GM23338 (cell line): ENCODE results near the gene ABCB6. TPM values are rescaled to one million over a fixed set of nuclear protein-coding genes. Genes with fewer than 3 reads are reported as not detected.

Experiments used
- ATAC-seq: fragments of 200-7000 bp; cut with Tn5 transposase; 3 replicates; pipeline ENCODE4 v1.9.1; 2020
- DNase-seq: peaks from one replicate; pipeline ENCODE4 v3.0.0-alpha.2; 2015; ENCODE audit warnings: low spot score
- H2AFZ ChIP-seq: fragments of 200-600 bp; sonication (generic); 2 replicates; pipeline ENCODE4 v1.8.0; 2016; ENCODE audit warnings: antibody characterized with exemption, mild to moderate bottlenecking, moderate library complexity
- H3F3A ChIP-seq: fragments of 200-600 bp; sonication (generic); replicated peaks from 2 replicates; pipeline ENCODE4 v1.8.0; 2017; ENCODE audit warnings: antibody characterized with exemption, mixed run types, low read depth
- H3K27ac ChIP-seq: fragments of 200-600 bp; sonication (generic); 2 replicates; pipeline ENCODE4 v1.6.1; 2016; ENCODE audit warnings: low read depth
- H3K27me3 ChIP-seq: fragments of 200-600 bp; sonication (generic); 2 replicates; pipeline ENCODE4 v1.8.0; 2016; ENCODE audit warnings: mild to moderate bottlenecking, mixed run types, moderate library complexity; ENCODE audit not compliant: insufficient read depth
- H3K36me3 ChIP-seq: fragments of 200-600 bp; sonication (generic); 2 replicates; pipeline ENCODE4 v1.8.0; 2016; ENCODE audit warnings: mild to moderate bottlenecking; ENCODE audit not compliant: insufficient read depth
- H3K4me1 ChIP-seq: fragments of 200-600 bp; sonication (generic); 2 replicates; pipeline ENCODE4 v1.8.0; 2016; ENCODE audit warnings: mild to moderate bottlenecking, moderate library complexity; ENCODE audit not compliant: insufficient read depth
- H3K4me2 ChIP-seq: fragments of 200-600 bp; sonication (generic); 2 replicates; pipeline ENCODE4 v1.7.1; 2017; ENCODE audit warnings: mixed run types
- H3K4me3 ChIP-seq: fragments of 200-600 bp; sonication (generic); 2 replicates; pipeline ENCODE4 v1.6.1; 2016; ENCODE audit warnings: mixed run types
- H3K79me2 ChIP-seq: fragments of 200-600 bp; sonication (generic); replicated peaks from 2 replicates; pipeline ENCODE4 v1.8.0; 2017; ENCODE audit warnings: mild to moderate bottlenecking; ENCODE audit not compliant: insufficient read depth
- H3K9me2 ChIP-seq: fragments of 200-600 bp; sonication (generic); 2 replicates; pipeline ENCODE4 v1.8.0; 2017; ENCODE audit not compliant: insufficient read depth
- H4K20me1 ChIP-seq: fragments of 200-600 bp; sonication (generic); replicated peaks from 2 replicates; pipeline ENCODE4 v1.8.0; 2017; ENCODE audit warnings: mild to moderate bottlenecking; ENCODE audit not compliant: insufficient read depth
- H3K27ac Mint-ChIP-seq: 2 replicates; pipeline ENCODE4 v1.8.0; 2020; ENCODE audit warnings: inconsistent platforms, mild to moderate bottlenecking, moderate library complexity, mixed read lengths
- H3K27me3 Mint-ChIP-seq: 3 replicates; pipeline ENCODE4 v1.8.0; 2022; ENCODE audit warnings: low read depth, mild to moderate bottlenecking, moderate library complexity, mixed read lengths, inconsistent platforms; ENCODE audit not compliant: insufficient read depth, poor library complexity
- H3K36me3 Mint-ChIP-seq: 3 replicates; pipeline ENCODE4 v1.8.0; 2021; ENCODE audit warnings: low read depth, mild to moderate bottlenecking, inconsistent platforms, moderate library complexity, mixed read lengths
- H3K4me1 Mint-ChIP-seq: 3 replicates; pipeline ENCODE4 v1.8.0; 2020; ENCODE audit warnings: mild to moderate bottlenecking, inconsistent platforms, mixed read lengths
- H3K4me3 Mint-ChIP-seq: 3 replicates; pipeline ENCODE4 v1.8.0; 2021; ENCODE audit warnings: moderate library complexity, mild to moderate bottlenecking, inconsistent platforms, mixed read lengths
- H3K9me3 Mint-ChIP-seq: 3 replicates; pipeline ENCODE4 v1.8.0; 2020; ENCODE audit warnings: moderate library complexity, mild to moderate bottlenecking, inconsistent platforms, mixed read lengths
- EZH2 ChIP-seq: fragments of 200-600 bp; sonication (generic); IDR thresholded peaks from one replicate; pipeline ENCODE4 v1.8.0; 2017; ENCODE audit warnings: antibody characterized with exemption, mild to moderate bottlenecking, low read depth; ENCODE audit not compliant: unreplicated experiment
- EZH2phosphoT487 ChIP-seq: fragments of 200-600 bp; sonication (generic); IDR thresholded peaks from one replicate; pipeline ENCODE4 v1.8.1; 2018; ENCODE audit warnings: antibody characterized with exemption; ENCODE audit not compliant: unreplicated experiment
- JUNB ChIP-seq: IDR thresholded peaks from one replicate; pipeline ENCODE4 v1.6.1; 2016; ENCODE audit warnings: antibody characterized with exemption; ENCODE audit not compliant: unreplicated experiment
- POLR2AphosphoS5 ChIP-seq: IDR thresholded peaks from 2 replicates; pipeline ENCODE4 v1.6.1; 2016; ENCODE audit warnings: antibody characterized with exemption, low read depth
- ZNF331 ChIP-seq: fragments of 250-450 bp; sonication (Bioruptor Pico); IDR thresholded peaks from 2 replicates; pipeline ENCODE4 v1.5.0; 2020; ENCODE audit warnings: low read depth, mild to moderate bottlenecking, moderate library complexity
- polyA plus RNA-seq: library from polyadenylated mRNA; unstranded; fragments of >200 nt; fragmentation: Nextera tagmentation; extraction: Ambion mirVana; gene quantifications from 2 replicates; pipeline ENCODE4 v1.2.1, GENCODE V29; 2016
- total RNA-seq: library from RNA; depleted of rRNA; stranded (reverse); fragments of >200 nt; shearing (Covaris generic); gene quantifications from 2 replicates; pipeline ENCODE4 v1.2.3, GENCODE V29; 2014
- TF ChIP-seq, protein P1 (sequence below): fragments of 250-450 bp; sonication (Bioruptor Pico); IDR thresholded peaks from 2 replicates; pipeline ENCODE4 v1.5.0; 2020; ENCODE audit warnings: mild to moderate bottlenecking, moderate library complexity
- TF ChIP-seq, protein P2 (sequence below), 2 experiments: fragments of 200-600 bp in 1 of 2; sonication (generic) in 1 of 2; conservative IDR thresholded peaks; 2 replicates each; pipeline versions ENCODE4 v1.5.1 to v1.6.1; 2016 to 2017; ENCODE audit warnings: antibody characterized with exemption in 2 of 2, low read depth in 2 of 2, mild to moderate bottlenecking in 2 of 2, moderate library complexity in 1 of 2

ABCB6 gene
- total and polyA plus RNA-seq, 2 experiments from 2014 or later, result 26.2 to 35.1 TPM

DNA sequence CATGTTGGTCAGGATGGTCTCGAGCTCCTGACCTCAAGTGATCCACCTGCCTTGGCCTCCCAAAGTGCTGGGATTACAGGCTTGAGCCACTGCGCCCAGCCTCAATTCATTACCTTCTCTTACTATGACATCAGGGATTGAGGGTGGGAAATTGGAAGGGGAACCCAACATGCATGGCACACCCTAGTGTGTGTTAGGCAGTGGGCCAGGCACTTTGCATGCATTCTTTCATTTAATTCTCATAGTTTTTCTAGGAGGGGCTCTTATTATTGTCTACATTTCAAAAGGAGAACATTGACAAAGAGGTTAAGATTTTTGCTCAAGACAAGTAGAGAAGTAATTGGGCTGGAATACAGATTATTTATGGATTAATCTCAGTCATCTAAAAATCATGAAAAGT, 49.5 kb upstream of the ABCB6 start:
- H4K20me1 ChIP-seq, result no peaks in the 10 kb centered on the region
- peaks cover 17% of the 10 kb centered on the region for H3K27me3 Mint-ChIP-seq
- no peaks in the 10 kb centered on the region for H3K36me3 Mint-ChIP-seq
- H3K9me3 Mint-ChIP-seq, result no peaks in the 10 kb centered on the region
- no peak overlapping the region for H3K27ac ChIP-seq
- no peak overlapping the region for H2AFZ ChIP-seq
- no peak for ATAC-seq
- H3K4me2 ChIP-seq, result no peak overlapping the region
- no peaks in the 10 kb centered on the region for H3K4me1 Mint-ChIP-seq
- no peak overlapping the region for H3K4me3 ChIP-seq
- H3K4me3 Mint-ChIP-seq, result no peak overlapping the region
- no peaks in the 10 kb centered on the region for H3K27me3 ChIP-seq
- TF ChIP-seq EZH2, result no peak
- TF ChIP-seq ZNF331 (CRISPR knock-in tag), result no peak
- TF ChIP-seq, protein P1, sequence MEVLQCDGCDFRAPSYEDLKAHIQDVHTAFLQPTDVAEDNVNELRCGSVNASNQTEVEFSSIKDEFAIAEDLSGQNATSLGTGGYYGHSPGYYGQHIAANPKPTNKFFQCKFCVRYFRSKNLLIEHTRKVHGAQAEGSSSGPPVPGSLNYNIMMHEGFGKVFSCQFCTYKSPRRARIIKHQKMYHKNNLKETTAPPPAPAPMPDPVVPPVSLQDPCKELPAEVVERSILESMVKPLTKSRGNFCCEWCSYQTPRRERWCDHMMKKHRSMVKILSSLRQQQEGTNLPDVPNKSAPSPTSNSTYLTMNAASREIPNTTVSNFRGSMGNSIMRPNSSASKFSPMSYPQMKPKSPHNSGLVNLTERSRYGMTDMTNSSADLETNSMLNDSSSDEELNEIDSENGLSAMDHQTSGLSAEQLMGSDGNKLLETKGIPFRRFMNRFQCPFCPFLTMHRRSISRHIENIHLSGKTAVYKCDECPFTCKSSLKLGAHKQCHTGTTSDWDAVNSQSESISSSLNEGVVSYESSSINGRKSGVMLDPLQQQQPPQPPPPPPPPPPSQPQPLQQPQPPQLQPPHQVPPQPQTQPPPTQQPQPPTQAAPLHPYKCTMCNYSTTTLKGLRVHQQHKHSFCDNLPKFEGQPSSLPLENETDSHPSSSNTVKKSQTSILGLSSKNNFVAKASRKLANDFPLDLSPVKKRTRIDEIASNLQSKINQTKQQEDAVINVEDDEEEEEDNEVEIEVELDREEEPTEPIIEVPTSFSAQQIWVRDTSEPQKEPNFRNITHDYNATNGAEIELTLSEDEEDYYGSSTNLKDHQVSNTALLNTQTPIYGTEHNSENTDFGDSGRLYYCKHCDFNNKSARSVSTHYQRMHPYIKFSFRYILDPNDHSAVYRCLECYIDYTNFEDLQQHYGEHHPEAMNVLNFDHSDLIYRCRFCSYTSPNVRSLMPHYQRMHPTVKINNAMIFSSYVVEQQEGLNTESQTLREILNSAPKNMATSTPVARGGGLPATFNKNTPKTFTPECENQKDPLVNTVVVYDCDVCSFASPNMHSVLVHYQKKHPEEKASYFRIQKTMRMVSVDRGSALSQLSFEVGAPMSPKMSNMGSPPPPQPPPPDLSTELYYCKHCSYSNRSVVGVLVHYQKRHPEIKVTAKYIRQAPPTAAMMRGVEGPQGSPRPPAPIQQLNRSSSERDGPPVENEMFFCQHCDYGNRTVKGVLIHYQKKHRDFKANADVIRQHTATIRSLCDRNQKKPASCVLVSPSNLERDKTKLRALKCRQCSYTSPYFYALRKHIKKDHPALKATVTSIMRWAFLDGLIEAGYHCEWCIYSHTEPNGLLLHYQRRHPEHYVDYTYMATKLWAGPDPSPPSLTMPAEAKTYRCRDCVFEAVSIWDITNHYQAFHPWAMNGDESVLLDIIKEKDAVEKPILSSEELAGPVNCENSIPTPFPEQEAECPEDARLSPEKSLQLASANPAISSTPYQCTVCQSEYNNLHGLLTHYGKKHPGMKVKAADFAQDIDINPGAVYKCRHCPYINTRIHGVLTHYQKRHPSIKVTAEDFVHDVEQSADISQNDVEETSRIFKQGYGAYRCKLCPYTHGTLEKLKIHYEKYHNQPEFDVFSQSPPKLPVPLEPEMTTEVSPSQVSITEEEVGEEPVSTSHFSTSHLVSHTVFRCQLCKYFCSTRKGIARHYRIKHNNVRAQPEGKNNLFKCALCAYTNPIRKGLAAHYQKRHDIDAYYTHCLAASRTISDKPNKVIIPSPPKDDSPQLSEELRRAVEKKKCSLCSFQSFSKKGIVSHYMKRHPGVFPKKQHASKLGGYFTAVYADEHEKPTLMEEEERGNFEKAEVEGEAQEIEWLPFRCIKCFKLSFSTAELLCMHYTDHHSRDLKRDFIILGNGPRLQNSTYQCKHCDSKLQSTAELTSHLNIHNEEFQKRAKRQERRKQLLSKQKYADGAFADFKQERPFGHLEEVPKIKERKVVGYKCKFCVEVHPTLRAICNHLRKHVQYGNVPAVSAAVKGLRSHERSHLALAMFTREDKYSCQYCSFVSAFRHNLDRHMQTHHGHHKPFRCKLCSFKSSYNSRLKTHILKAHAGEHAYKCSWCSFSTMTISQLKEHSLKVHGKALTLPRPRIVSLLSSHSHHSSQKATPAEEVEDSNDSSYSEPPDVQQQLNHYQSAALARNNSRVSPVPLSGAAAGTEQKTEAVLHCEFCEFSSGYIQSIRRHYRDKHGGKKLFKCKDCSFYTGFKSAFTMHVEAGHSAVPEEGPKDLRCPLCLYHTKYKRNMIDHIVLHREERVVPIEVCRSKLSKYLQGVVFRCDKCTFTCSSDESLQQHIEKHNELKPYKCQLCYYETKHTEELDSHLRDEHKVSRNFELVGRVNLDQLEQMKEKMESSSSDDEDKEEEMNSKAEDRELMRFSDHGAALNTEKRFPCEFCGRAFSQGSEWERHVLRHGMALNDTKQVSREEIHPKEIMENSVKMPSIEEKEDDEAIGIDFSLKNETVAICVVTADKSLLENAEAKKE, result no peak
- no peak for TF ChIP-seq POLR2AphosphoS5
- TF ChIP-seq JUNB, result no peak
- TF ChIP-seq, protein P2, sequence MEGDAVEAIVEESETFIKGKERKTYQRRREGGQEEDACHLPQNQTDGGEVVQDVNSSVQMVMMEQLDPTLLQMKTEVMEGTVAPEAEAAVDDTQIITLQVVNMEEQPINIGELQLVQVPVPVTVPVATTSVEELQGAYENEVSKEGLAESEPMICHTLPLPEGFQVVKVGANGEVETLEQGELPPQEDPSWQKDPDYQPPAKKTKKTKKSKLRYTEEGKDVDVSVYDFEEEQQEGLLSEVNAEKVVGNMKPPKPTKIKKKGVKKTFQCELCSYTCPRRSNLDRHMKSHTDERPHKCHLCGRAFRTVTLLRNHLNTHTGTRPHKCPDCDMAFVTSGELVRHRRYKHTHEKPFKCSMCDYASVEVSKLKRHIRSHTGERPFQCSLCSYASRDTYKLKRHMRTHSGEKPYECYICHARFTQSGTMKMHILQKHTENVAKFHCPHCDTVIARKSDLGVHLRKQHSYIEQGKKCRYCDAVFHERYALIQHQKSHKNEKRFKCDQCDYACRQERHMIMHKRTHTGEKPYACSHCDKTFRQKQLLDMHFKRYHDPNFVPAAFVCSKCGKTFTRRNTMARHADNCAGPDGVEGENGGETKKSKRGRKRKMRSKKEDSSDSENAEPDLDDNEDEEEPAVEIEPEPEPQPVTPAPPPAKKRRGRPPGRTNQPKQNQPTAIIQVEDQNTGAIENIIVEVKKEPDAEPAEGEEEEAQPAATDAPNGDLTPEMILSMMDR (conservative IDR thresholded peaks at IDR 0.05; ENCODE audit: low read depth in 2 of 2), result no peak
- no peak for TF ChIP-seq EZH2phosphoT487
- no peaks in the 10 kb centered on the region for H3F3A ChIP-seq
- no peaks in the 10 kb centered on the region for H3K36me3 ChIP-seq
- H3K79me2 ChIP-seq, result no peaks in the 10 kb centered on the region
- H3K9me2 ChIP-seq, result no peaks in the 10 kb centered on the region
- H3K27ac Mint-ChIP-seq, result no peak overlapping the region
- H3K4me1 ChIP-seq, result no peaks in the 10 kb centered on the region
- no peak for DNase-seq
